IPS-18a (cell line): ENCODE measurements around the gene TCFL5.

ENCODE experiments used
- H3K27ac ChIP-seq: one replicate; pipeline ENCODE4 v1.5.1; 2013; ENCODE audit warnings: low read length
- H3K27me3 ChIP-seq: one replicate; pipeline ENCODE4 v1.6.1; 2013; ENCODE audit warnings: mild to moderate bottlenecking, low read length; ENCODE audit not compliant: control insufficient read depth, insufficient read depth
- H3K36me3 ChIP-seq: one replicate; pipeline ENCODE4 v1.6.1; 2013; ENCODE audit warnings: low read depth, low read length; ENCODE audit not compliant: control insufficient read depth
- H3K4me1 ChIP-seq: one replicate; pipeline ENCODE4 v1.6.1; 2013; ENCODE audit warnings: low read depth, low read length; ENCODE audit not compliant: control insufficient read depth
- H3K4me3 ChIP-seq: one replicate; pipeline ENCODE4 v1.5.1; 2013; ENCODE audit warnings: low read length
- H3K9ac ChIP-seq: one replicate; pipeline ENCODE4 v1.6.1; 2013; ENCODE audit warnings: mild to moderate bottlenecking, low read length, moderate library complexity
- H3K9me3 ChIP-seq: one replicate; pipeline ENCODE4 v1.6.1; 2013; ENCODE audit warnings: low read depth, low read length; ENCODE audit not compliant: control insufficient read depth

The TCFL5 gene

DNA sequence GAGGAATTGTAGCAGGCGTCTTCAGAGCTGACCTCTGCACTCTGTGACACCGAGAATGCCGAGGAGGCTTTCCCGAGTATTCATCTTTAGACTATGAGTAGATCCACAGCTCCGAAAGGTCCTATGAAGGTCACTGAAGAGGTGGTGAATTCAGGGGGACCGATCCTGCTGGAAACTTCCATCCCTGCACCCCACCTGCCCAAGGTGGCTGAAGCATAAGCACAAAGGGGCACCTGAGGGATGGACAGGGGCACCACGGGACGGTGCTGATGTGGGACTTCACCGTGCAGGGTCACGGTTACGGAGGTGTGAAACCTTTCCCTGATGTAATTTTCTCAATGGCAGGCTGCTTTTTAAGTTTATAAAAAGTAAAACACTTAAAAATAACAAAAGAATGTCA is 40.3 kb upstream of the TCFL5 start:
- Histone ChIP-seq H3K27me3 (no peaks in the 10 kb centered on the region), H3K9ac (no peak overlapping the region), H3K9me3 (no peaks in the 10 kb centered on the region), H3K36me3 (peaks cover 57% of the 10 kb centered on the region), H3K27ac (no peak overlapping the region), H3K4me1 (peaks cover 22% of the 10 kb centered on the region), H3K4me3 (no peak overlapping the region)

DNA sequence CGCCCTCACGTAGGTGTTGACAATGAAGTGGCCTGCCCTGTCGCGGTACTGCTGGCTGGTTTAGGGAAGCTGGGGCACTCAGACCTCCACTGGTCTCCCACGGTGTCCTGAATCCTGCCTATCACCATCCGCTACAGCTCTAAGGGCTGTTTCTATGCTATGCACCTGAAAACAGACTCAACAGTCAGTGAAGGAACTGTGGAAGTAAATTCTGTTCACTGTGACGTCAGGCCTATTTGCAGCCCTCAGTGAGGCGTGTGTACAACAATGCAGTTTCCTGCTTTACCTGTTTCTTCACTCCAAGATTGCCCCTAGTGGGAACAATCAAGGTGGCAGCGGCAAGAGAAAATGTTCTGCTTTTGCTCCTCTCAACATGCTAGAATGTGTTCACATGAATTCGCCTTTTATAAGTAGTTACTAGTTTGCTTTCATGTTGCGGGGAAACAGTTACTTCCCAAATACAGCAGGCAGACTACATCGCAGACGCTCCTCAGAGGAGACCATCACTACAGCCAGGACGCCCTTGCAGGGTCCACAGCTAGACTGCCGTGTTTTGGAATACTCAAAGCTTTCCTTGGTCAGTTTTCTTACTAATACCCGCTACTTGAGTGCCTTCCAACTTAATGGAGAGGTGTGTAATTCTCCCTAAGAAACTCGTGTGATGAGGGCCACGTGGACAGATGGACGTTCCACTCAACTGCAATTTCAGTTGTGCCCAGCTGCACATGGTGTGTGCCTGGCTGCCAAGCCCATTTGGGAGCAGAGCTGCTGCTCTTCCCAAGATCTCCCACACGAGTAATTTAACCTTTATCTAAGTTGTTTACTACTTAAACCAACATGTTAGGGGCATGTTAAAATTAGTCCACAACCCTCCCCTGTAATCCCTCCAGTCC is 39.3 kb upstream of the TCFL5 start:
- Histone ChIP-seq H3K36me3 (peaks cover 56% of the 10 kb centered on the region), H3K27me3 (no peaks in the 10 kb centered on the region), H3K4me1 (peaks cover 22% of the 10 kb centered on the region), H3K9me3 (no peaks in the 10 kb centered on the region), H3K9ac (no peak overlapping the region), H3K4me3 (no peak overlapping the region), H3K27ac (no peak overlapping the region)

DNA sequence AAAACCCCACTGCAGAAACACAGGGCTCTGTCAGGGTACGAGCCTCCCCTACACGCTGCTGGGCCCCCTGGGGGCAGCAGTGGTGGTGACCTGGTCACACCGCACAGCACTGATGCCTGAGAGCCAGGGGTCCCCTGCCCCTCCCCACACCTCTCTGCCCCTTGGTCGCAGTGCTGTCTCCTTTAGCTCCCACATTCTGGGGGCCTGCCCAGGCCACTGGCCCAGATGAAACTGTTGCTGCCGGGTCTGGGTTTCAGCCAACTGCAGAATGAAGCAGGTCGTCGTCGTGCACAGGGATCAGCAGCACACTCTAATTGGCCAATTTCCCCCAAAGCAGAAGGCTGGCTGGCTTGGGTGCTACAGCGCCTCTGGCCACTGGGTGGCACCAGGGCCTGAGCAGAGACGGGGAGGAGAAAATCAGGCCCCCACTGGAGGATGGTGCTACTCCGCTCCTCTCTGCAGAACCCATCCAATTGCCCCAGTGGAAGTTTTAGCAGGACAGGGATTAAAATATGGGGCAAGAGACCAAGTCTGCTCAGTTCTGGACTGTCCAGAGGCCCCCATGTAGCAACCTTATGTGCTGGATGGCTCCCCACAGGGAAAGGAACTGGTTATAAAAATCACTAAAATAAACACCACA is 38.5 kb upstream of the TCFL5 start:
- Histone ChIP-seq H3K4me3 (no peak overlapping the region), H3K36me3 (peaks cover 52% of the 10 kb centered on the region), H3K9ac (no peak overlapping the region), H3K4me1 (peaks cover 22% of the 10 kb centered on the region), H3K27ac (no peak overlapping the region), H3K9me3 (no peaks in the 10 kb centered on the region), H3K27me3 (no peaks in the 10 kb centered on the region)

DNA sequence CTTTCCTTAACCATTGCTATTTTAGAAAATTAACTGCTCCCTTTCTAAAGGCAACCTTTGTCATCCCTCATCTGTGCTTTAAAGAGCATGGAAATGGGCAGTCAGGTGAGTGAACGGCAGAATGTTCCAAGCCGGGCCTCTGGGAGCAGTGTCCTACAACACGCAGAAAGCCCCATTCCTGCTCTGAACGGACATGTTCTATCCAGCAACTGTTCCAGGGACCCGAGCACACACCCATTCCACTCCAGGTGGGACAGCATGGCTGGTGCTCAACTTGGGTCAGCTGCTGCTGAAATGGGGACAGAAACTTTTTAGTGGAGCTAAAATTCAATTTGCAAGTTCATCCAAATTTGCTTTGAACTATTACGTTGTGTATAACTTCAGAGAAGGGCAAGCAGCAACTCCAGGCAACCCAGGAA is 38.0 kb upstream of the TCFL5 start:
- Histone ChIP-seq H3K27me3 (no peaks in the 10 kb centered on the region), H3K4me3 (no peak overlapping the region), H3K36me3 (peaks cover 49% of the 10 kb centered on the region), H3K27ac (no peak overlapping the region), H3K4me1 (peaks cover 22% of the 10 kb centered on the region), H3K9ac (no peak overlapping the region), H3K9me3 (no peaks in the 10 kb centered on the region)

DNA sequence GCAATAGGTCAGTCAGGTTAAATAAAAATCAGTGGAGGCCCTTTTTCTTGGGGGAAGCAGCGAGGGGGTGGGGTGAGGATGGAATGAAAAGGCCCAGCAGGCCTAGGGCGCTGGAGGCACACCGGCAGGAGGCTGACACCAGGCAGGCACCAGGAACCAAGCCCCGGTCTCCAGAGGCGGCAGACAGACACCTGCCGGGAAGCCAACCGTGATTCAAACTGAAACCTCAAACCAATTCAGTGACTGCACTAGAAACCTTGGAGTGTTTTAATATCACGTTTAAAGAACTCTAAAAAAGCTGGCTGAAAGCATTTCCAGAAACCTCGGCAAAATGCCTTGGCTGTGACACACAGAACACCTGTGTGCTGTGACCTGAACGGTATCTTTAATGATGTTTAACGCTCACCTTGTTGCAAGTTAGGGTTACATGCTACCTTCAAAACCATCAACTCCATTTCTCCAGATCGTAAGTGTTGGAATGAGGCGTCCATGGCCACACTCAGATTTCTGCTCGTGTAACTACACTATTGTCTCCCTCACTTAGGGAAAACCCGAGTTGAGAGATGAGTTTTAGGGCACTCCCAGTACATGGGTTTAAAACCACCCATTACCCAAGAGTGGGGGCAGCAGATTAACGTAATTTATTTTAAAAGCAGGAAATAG is 37.5 kb upstream of the TCFL5 start:
- Histone ChIP-seq H3K9ac (no peak overlapping the region), H3K4me3 (no peak overlapping the region), H3K9me3 (no peaks in the 10 kb centered on the region), H3K36me3 (peaks cover 50% of the 10 kb centered on the region), H3K27ac (no peak overlapping the region), H3K4me1 (peaks cover 22% of the 10 kb centered on the region), H3K27me3 (no peaks in the 10 kb centered on the region)

DNA sequence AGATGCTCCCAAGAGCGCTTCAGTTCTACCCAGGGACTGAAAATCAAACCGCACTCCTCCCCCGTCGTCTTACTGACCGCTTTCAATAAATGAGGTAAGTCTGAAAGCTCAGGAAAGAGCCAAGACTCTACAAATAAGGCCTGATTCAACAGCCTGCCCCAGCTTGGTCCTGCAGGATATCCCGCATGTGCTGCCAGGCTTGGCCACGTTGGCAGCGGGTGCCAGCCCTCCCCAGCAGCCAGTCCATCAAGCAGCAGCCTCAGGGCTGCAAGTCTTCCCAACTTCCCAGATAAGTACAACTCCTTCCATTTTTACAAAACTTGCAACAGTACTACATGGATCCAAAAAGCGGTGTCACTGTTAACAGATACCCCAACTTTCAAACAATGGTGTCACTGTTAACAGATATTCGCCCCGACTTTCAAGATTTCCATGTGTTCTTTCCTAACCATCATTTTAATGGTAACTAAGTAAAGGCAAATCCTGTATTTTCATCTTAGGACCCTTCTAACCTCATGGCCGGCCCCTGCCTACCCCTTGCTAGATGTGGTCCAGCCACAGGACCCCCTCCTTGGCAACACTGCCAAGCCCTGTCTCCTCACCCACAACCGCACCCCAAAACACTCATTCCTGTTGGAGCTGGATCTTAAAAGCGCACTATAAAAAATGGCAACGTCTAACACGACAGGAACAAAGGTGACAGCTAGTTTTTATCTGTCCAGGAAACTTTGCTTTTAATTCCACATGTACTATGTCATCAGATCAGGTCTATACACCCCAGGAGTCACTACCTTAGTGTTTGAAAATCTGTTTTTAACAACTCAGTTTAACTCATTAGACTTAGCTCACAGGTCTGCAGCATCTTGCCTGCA is 36.7 kb upstream of the TCFL5 start:
- no peak overlapping the region for H3K9ac ChIP-seq
- H3K36me3 ChIP-seq = peaks cover 50% of the 10 kb centered on the region
- no peak overlapping the region for H3K4me3 ChIP-seq
- H3K27ac ChIP-seq = no peak overlapping the region
- no peaks in the 10 kb centered on the region for H3K27me3 ChIP-seq
- H3K9me3 ChIP-seq = no peaks in the 10 kb centered on the region
- H3K4me1 ChIP-seq = peaks cover 22% of the 10 kb centered on the region

DNA sequence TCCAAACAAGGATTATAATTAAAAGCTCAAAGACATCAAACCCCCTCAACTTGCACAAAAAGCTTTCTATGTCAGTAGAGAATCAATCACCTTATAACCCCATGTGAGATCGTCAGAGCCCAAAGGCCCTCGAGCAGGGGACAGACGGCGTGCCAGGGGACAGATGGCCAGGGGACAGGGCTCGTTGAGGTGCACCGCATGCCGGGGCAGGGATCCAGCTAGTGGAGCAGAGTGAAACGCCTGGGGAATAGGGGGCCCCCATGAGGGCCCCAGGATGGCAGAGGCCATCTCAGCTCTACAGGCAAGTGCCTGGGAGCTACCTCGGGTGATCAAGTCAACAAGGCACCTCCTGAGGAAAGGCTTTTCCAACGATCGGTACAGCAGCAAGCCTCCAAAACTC is 36.0 kb upstream of the TCFL5 start:
- Histone ChIP-seq H3K27ac (no peak overlapping the region), H3K9ac (no peak overlapping the region), H3K36me3 (peaks cover 50% of the 10 kb centered on the region), H3K9me3 (no peaks in the 10 kb centered on the region), H3K27me3 (no peaks in the 10 kb centered on the region), H3K4me3 (no peak overlapping the region), H3K4me1 (peaks cover 22% of the 10 kb centered on the region)

DNA sequence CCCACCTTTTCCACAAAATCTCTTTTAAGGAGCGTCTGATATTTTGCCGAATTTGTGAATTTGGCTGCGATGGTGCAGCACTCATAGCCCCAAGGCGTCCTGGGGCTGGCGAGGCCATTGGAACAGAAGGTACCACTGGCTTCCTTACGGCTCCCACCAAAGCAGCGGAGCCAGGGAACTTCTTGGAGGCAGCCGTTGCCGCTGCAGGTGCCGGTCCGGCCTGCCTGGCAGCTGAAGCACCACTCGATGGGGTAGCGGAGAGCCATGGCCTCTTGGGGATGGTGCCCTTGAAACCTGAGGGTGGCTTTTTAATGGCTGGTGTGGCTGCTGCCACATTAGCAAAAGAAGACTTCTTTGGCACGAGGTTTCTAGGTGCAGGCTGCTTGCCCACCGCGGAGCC is 34.9 kb upstream of the TCFL5 start:
- Histone ChIP-seq H3K27ac (no peak overlapping the region), H3K4me3 (no peak overlapping the region), H3K4me1 (peaks cover 22% of the 10 kb centered on the region), H3K36me3 (peaks cover 50% of the 10 kb centered on the region), H3K9me3 (no peaks in the 10 kb centered on the region), H3K27me3 (no peaks in the 10 kb centered on the region), H3K9ac (no peak overlapping the region)

DNA sequence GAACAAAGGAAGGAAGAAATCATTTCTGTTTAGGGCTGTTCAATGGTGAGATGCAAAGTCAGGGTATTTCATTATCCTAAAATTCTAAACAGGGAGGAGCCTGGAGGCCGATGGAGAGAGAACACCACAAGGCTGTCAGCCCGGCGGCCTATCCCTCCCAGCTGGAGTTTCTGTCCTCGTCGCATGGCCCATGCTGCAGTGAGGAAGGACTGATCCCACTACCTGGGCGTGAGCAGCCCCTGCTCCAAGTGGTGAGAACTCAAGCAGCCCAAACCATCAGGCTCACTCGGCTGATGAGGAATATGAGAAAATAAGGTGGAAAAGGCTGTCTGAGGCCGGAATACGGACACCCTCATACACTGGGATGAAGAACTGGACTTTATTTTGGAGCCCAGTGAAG is 33.9 kb upstream of the TCFL5 start:
- H3K4me3 ChIP-seq = no peak overlapping the region
- peaks cover 55% of the 10 kb centered on the region for H3K36me3 ChIP-seq
- no peaks in the 10 kb centered on the region for H3K27me3 ChIP-seq
- H3K9ac ChIP-seq = no peak overlapping the region
- no peak overlapping the region for H3K27ac ChIP-seq
- H3K9me3 ChIP-seq = no peaks in the 10 kb centered on the region
- H3K4me1 ChIP-seq = peaks cover 17% of the 10 kb centered on the region

DNA sequence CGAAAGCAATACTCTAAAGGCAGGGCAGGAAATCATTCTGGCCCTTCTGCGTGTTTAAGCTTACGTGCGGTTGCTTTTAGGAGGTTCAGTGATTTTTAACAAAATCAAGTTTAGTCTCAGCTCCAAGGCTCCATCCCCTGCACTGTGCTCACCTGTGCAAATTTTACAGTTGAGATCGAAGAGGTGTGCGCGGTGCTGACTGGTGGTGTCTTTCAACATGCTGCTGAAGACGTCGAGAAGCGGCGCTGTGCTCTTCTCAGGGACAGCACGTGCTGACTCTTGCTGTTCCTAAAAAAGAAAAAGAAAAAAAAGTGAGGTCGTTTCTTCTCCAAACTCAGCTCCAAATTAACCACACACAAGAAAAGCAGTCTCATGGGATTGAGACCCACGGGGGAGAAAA is 32.6 kb upstream of the TCFL5 start:
- no peak overlapping the region for H3K9ac ChIP-seq
- peaks cover 68% of the 10 kb centered on the region for H3K36me3 ChIP-seq
- H3K4me3 ChIP-seq = no peak overlapping the region
- H3K4me1 ChIP-seq = peaks cover 5% of the 10 kb centered on the region
- H3K27ac ChIP-seq = no peak overlapping the region
- no peaks in the 10 kb centered on the region for H3K27me3 ChIP-seq
- no peaks in the 10 kb centered on the region for H3K9me3 ChIP-seq

DNA sequence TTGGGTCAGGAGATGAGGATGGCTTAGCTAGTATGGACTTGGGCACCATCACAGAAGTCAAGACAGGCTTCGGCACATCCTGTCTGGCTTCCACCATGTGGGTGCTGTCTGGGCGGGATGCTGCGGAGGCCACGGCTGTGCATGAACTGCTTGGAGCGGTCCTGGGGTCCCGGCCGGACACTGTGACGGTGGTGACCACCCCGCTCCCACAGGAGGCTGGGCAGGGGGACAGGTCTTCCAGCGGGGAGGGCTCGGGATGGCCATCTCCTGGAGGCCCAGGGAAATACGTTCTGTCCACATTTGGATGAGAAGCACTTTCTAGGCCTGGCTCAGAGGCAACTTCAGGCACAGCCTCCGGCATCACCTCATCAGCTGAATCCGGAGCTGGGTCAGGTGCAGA is 32.1 kb upstream of the TCFL5 start:
- Histone ChIP-seq H3K36me3 (peaks cover 74% of the 10 kb centered on the region), H3K9ac (no peak overlapping the region), H3K4me1 (no peaks in the 10 kb centered on the region), H3K27me3 (no peaks in the 10 kb centered on the region), H3K9me3 (no peaks in the 10 kb centered on the region), H3K27ac (no peak overlapping the region), H3K4me3 (no peak overlapping the region)
